NCI-H82 treated with DMSO at 0.1 percent for 48 hours (cell line): ENCODE results near the gene FASTK.
"Not testable (repeated sequence)": the region's sequence is repeated elsewhere in the genome, so short reads cannot be mapped to it uniquely, and the experiment has no call there.

Experiments used
- DNase-seq: peaks from one replicate; lab custom pipeline; 2025; ENCODE audit not compliant: unreplicated experiment; lab: John Stamatoyannopoulos, UW

Gene FASTK

DNA sequence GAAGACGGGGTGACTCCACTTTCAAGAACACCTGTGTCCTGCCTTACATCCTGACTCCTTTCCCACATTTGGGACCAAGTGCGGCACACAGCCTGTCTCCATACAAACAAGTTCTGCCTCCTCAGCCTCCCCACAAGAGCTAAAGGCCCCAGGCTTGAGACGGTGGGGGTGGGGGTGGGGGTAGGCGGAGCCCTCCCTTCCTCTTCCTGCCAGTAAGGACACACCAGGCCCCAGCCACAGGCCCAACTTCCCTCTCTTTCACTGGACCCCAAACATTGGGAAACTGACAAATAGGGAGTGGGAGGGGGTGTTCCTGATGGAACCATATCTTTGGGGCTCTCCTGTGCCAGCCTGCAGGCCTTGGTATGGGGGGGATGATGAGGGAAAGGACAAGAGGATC is 27.5 kb downstream of the FASTK start:
- DNase-seq: no peak

- DNase-seq: no peak
Measured at GRCh38 chr7:151051108-151051507, 29.5 kb downstream of the FASTK start.

GRCh38 chr7:151048911-151049463 is 31.6 kb downstream of the FASTK start:
- DNase-seq: no peak

GRCh38 chr7:151047976-151048815 is 32.4 kb downstream of the FASTK start, which contains the start of gene ASIC3:
ASIC3 (plus strand) TSS chr7:151048531; CDS start chr7:151048886, 355 bp downstream.
- DNase-seq: no peak

- no peak for DNase-seq
Measured at GRCh38 chr7:151046603-151047573, 33.7 kb downstream of the FASTK start.

DNA sequence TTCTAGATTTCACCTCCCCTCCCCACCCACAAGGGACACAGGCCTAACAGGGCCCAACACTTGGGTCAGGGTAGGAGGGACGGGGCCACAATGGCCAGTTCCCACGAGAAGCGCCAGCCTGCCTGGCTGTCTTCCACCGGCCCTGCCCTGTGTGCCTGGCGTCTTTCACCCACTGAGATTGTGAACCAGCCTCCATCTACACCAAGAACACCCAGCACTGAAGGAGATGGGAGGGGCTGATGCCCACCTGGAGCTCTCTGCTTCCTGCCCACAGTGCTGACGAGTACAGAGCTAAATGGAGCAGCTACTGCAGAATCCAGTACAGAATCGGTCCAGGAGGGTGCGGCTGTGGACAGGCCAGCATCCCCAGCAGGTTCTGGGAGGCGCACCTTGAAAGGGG is 34.6 kb downstream of the FASTK start:
- no peak for DNase-seq

- peak; percentile 8 for DNase-seq
Measured at GRCh38 chr7:151045262-151045661, 35.3 kb downstream of the FASTK start.

GRCh38 chr7:151043959-151044358 is 36.6 kb downstream of the FASTK start:
- DNase-seq: no peak

- DNase-seq: not testable (repeated sequence)
Measured at GRCh38 chr7:151043449-151043848, 37.2 kb downstream of the FASTK start.

GRCh38 chr7:151040616-151041375 is 39.8 kb downstream of the FASTK start:
- no peak for DNase-seq

GRCh38 chr7:151039850-151040548 is 40.6 kb downstream of the FASTK start:
- DNase-seq: no peak

DNA sequence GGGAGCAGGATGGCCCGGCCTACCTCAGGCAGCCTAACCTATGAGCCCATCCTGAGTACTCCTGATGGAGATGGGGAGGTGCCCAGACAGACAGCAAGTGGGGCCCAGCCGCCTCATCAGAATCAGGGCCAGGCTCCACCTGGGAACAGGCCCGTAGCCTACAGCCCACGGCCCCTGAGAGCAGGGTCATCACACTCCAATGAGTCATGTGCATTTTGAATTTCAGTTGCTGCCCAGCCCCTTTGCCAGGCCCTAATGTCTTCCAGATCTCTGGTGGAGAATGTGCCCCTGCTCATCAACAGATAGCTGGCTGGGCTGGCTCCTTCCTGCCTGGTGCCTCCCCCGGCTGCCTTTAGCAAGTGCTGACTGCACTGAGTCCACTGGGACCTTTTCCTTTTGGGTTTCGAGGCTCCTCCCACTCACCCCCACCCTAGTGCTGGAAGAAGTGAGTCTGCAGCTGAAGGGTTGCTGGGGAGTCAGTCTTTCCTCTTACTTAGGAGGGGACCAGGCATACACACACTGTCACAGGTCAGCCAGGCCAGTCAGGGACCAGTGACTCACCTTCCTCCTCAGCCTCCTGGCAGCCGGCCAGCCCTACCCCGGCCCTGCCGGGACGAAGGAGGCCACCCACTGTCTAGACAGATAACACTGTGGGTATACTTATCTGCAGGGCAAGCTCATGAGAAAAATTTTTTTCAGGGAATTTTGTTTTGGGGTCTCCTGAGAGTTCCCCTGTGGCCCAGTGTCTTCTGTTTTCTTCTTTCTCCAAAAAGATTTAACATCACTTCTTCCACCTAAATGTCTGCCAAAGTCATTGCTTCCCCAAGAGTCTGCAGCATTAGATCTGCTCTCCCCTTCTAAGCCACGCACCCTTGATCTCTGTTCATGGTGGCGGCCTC is 41.4 kb downstream of the FASTK start:
- no peak for DNase-seq

GRCh38 chr7:151035902-151036301 is 44.7 kb downstream of the FASTK start:
- DNase-seq: no peak

GRCh38 chr7:151035026-151035717 is 45.4 kb downstream of the FASTK start:
- DNase-seq: no peak

GRCh38 chr7:151034312-151035025 is 46.1 kb downstream of the FASTK start:
- no peak for DNase-seq

DNA sequence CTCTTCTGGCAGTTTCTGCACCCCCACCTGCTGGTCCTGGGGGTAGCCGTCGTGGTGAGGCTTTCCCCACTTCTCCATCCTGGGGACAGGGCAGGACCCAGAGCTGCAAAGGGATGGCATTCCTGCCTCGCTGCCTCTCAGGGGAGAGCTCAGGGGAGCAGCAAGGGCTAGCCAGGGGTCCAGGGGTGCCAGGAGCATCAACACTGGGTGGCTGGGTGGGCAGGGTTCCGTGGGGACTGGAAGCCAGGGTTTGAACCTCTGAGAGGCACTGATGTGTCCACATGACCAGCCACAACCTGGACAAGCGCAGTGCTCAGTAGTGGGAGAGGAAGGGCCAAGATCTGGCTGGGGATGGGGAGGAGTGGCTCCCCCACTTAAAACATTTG is 46.8 kb downstream of the FASTK start:
- no peak for DNase-seq

DNA sequence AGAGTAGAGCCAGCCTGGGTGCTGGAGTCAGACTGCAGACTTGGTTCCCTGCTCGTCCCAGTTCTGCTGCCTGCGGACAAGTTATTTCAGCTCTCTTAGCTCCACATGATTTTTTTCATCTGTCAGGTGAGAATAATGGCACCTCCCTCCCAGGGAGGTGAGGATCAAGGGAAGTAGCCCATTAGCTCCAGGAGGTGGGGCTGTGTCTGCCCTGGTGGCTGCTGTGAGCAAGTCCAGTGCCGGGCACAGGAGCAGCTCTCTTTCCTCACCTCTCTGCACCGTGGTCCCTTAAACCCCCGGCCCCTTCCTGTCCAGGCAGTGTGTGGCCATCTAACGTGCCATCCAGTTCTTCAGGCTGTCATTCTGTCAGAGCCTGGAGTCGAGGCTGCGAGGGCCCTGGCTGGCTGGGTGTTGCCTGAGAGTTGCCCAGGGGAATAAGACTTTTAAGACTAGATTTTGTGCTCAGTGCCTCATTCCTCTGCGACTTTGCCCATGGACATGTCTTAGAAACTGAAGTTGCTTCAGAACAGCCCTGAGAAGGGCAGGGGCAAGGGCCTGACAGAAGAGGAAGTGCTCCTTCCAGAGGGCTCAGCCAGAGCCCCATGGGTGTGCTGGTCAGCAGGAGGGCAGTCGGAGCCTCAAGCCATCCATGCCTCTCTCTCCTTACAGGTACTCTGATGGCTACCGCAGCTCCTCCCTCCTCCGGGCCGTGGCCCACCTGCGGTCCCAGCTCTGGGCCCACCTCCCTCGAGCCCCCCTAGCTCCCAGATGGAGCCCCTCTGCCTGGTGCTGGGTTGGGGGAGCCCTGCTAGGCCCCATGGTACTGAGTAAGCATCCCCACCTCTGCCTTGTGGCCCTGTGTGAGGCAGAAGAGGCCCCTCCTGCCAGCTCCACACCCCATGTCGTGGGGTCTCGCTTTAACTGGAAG is 47.4 kb downstream of the FASTK start:
- no peak for DNase-seq
